Body of pancreas (tissue), 4 donors: ENCODE measurements around the gene ARRB1.

Source experiments
- CTCF ChIP-seq, 7 experiments: fragments of 450-650 bp in 4 of 7; fragments of 200-600 bp in 3 of 7; sonication (generic) in 3 of 7; IDR thresholded peaks; one replicate each; pipeline ENCODE4 v1.5.1; 2016 to 2019; ENCODE audit warnings: antibody characterized with exemption in 7 of 7
- POLR2A ChIP-seq, 3 donors: fragments of 450-650 bp; IDR thresholded peaks; one replicate each; pipeline ENCODE4 v1.6.1; 2016; ENCODE audit warnings: antibody characterized with exemption in 3 of 3, mild to moderate bottlenecking in 2 of 3

DNA sequence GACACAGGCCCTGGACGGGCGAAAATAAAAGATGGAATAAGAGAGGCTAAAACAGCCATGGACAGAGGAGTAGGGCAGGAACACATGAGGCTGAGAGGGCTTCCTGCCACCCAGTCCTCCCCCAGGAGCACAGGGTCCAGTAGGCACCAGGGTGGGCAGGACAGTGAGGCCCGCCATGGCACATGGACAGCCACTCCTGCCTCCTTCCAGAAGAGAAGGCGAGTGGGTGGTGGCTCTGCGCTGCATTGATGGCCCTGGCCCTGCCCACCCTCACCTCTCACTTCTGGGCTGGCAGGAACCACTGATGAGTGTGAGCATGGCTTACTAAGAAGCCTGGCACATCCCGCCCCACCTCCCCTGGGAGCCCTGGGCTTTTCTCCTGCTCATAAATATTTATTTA lies 59.7 kb downstream of the ARRB1 start:
- TF ChIP-seq CTCF (IDR thresholded peaks at IDR 0.05) (no peak), POLR2A (IDR thresholded peaks at IDR 0.05) (no peak)
